HCT116 (cell line): Measurements from ENCODE around the gene EDN1. TPM values are rescaled to one million over a fixed set of nuclear protein-coding genes. Genes with fewer than 3 reads are reported as not detected.

Source experiments
- ATAC-seq: fragments of 200-7000 bp; cut with Tn5 transposase; 2 replicates; pipeline ENCODE4 v1.9.1; 2020; ENCODE audit warnings: mild to moderate bottlenecking, moderate library complexity
- BruUV-seq: library from RNA; stranded (reverse); fragments of 400-500 nt; replicated peaks from 2 replicates; lab custom pipeline; 2021; lab: Mats Ljungman, UMichigan
- CTCF ChIA-PET: fragments of 300-600 bp; sonication (Branson Sonifier 250); formaldehyde crosslinking; loops from one replicate; lab custom pipeline; 2021; ENCODE audit warnings: antibody characterized with exemption; lab: Charles Lee
- POLR2A ChIA-PET: fragments of 300-600, 350-600 bp; sonication (Branson Sonifier 250); formaldehyde crosslinking; loops from one replicate; lab custom pipeline; 2021; ENCODE audit warnings: antibody characterized with exemption; lab: Charles Lee
- RAD21 ChIA-PET, 2 experiments: fragments of 300-600 bp; sonication (Branson Sonifier 250); formaldehyde crosslinking; loops; one replicate each; lab custom pipeline; 2023; ENCODE audit warnings: low total read pairs in 2 of 2; ENCODE audit not compliant: uncharacterized antibody in 2 of 2, unreplicated experiment in 2 of 2, low non-redundant PET in 1 of 2; lab: Charles Lee
- DNase-seq: peaks from one replicate; pipeline ENCODE4 v3.0.0-alpha.2; 2010; ENCODE audit warnings: low read depth, low spot score
- H2AFZ ChIP-seq: fragments of 200-600 bp; shearing (Covaris generic), sonication (generic); 2 replicates; pipeline ENCODE4 v1.6.1; 2017; ENCODE audit warnings: low read depth, mixed run types, mixed read lengths, antibody characterized with exemption, low read length; ENCODE audit not compliant: poor library complexity, severe bottlenecking
- H3K27ac ChIP-seq: 2 replicates; pipeline ENCODE4 v1.5.1; 2012; ENCODE audit warnings: low read depth, low read length
- H3K27me3 ChIP-seq: fragments of 200-600 bp; sonication (generic); 2 replicates; pipeline ENCODE4 v1.6.1; 2016; ENCODE audit warnings: mixed run types, low read length, mixed read lengths; ENCODE audit not compliant: insufficient read depth
- H3K36me3 ChIP-seq, 2 experiments: fragments of 200-500 bp in 1 of 2; fragments of 200-600 bp in 1 of 2; sonication (Bioruptor generic) in 1 of 2; sonication (generic) in 1 of 2; 2 replicates each; pipeline versions ENCODE4 v1.5.1 to v1.6.1; 2014 to 2016; ENCODE audit warnings: low read length in 2 of 2, inconsistent platforms in 1 of 2, mixed read lengths in 1 of 2, mixed run types in 1 of 2; ENCODE audit not compliant: insufficient read depth in 2 of 2, control insufficient read depth in 1 of 2
- H3K4me1 ChIP-seq, 2 experiments: fragments of 200-600 bp in 1 of 2; sonication (generic) in 1 of 2; 2 replicates each; pipeline versions ENCODE4 v1.5.1 to v1.6.1; 2012 to 2017; ENCODE audit warnings: low read length in 2 of 2, inconsistent platforms in 1 of 2, mild to moderate bottlenecking in 1 of 2, mixed read lengths in 1 of 2, mixed run types in 1 of 2, moderate library complexity in 1 of 2; ENCODE audit not compliant: insufficient read depth in 2 of 2, control insufficient read depth in 1 of 2
- H3K4me2 ChIP-seq: fragments of 200-600 bp; sonication (generic); 2 replicates; pipeline ENCODE4 v1.6.1; 2017; ENCODE audit warnings: mixed run types, low read length, mixed read lengths
- H3K4me3 ChIP-seq, 2 experiments: fragments of 200-600 bp in 1 of 2; sonication (generic) in 1 of 2; replicated peaks in 1 of 2; 2 replicates each; pipeline ENCODE4 v1.5.1; 2011 to 2016; ENCODE audit warnings: low read length in 2 of 2, control low read depth in 1 of 2, low read depth in 1 of 2, mild to moderate bottlenecking in 1 of 2, mixed read lengths in 1 of 2, mixed run types in 1 of 2
- H3K79me2 ChIP-seq: fragments of 200-600 bp; sonication (generic); 2 replicates; pipeline ENCODE4 v1.6.1; 2017; ENCODE audit warnings: mild to moderate bottlenecking, mixed run types, low read length, moderate library complexity, mixed read lengths; ENCODE audit not compliant: insufficient read depth
- H3K9ac ChIP-seq: fragments of 200-600 bp; sonication (generic); 2 replicates; pipeline ENCODE4 v1.6.1; 2016; ENCODE audit warnings: low read length, mixed read lengths
- H3K9me2 ChIP-seq: fragments of 200-600 bp; sonication (generic), shearing (Covaris generic); 2 replicates; pipeline ENCODE4 v1.6.1; 2017; ENCODE audit warnings: mixed run types, mild to moderate bottlenecking, moderate library complexity; ENCODE audit not compliant: insufficient read depth
- H3K9me3 ChIP-seq, 2 experiments: fragments of 200-500 bp in 1 of 2; fragments of 200-600 bp in 1 of 2; sonication (Bioruptor generic) in 1 of 2; sonication (generic) in 1 of 2; 2 replicates each; pipeline ENCODE4 v1.6.1; 2014 to 2017; ENCODE audit warnings: low read length in 2 of 2, mixed read lengths in 2 of 2, inconsistent platforms in 1 of 2, low read depth in 1 of 2, mild to moderate bottlenecking in 1 of 2, mixed run types in 1 of 2, moderate library complexity in 1 of 2; ENCODE audit not compliant: control insufficient read depth in 1 of 2, insufficient read depth in 1 of 2
- H4K20me1 ChIP-seq: fragments of 200-600 bp; sonication (generic), shearing (Covaris generic); 2 replicates; pipeline ENCODE4 v1.6.1; 2017; ENCODE audit warnings: mixed run types, mild to moderate bottlenecking, moderate library complexity; ENCODE audit not compliant: insufficient read depth
- CBX3 ChIP-seq: IDR thresholded peaks from 2 replicates; pipeline ENCODE4 v1.6.1; 2012; ENCODE audit warnings: low read depth
- CEBPB ChIP-seq: IDR thresholded peaks from 2 replicates; pipeline ENCODE4 v1.6.1; 2012; ENCODE audit warnings: low read depth
- EGR1 ChIP-seq: IDR thresholded peaks from 2 replicates; pipeline ENCODE4 v1.6.1; 2012; ENCODE audit warnings: low read depth
- EZH2phosphoT487 ChIP-seq: fragments of 200-600 bp; IDR thresholded peaks from 2 replicates; pipeline ENCODE4 v1.6.1; 2018; ENCODE audit warnings: antibody characterized with exemption, borderline replicate concordance
- FOSL1 ChIP-seq: IDR thresholded peaks from 2 replicates; pipeline ENCODE4 v1.6.1; 2012; ENCODE audit warnings: low read depth
- JUND ChIP-seq: IDR thresholded peaks from 2 replicates; pipeline ENCODE4 v1.6.1; 2012
- POLR2AphosphoS5 ChIP-seq: IDR thresholded peaks from 2 replicates; pipeline ENCODE4 v1.6.1; 2011; ENCODE audit warnings: mild to moderate bottlenecking, low read depth, low read length, moderate library complexity
- SIN3A ChIP-seq: IDR thresholded peaks from 2 replicates; pipeline ENCODE4 v1.6.1; 2012; ENCODE audit warnings: low read depth
- SP1 ChIP-seq: IDR thresholded peaks from 2 replicates; pipeline ENCODE4 v1.6.1; 2012; ENCODE audit warnings: low read depth
- SRF ChIP-seq: IDR thresholded peaks from 2 replicates; pipeline ENCODE4 v1.6.1; 2012; ENCODE audit warnings: low read depth
- TCF7L2 ChIP-seq: IDR thresholded peaks from 2 replicates; pipeline ENCODE4 v1.7.0; 2011; ENCODE audit warnings: borderline replicate concordance, inconsistent platforms; ENCODE audit not compliant: insufficient read depth, insufficient read length; ENCODE audit errors: extremely low read depth
- YY1 ChIP-seq: IDR thresholded peaks from 2 replicates; pipeline ENCODE4 v1.6.1; 2011; ENCODE audit warnings: low read length, low read depth, moderate library complexity, mild to moderate bottlenecking; ENCODE audit not compliant: insufficient replicate concordance; ENCODE audit errors: extremely low read depth
- ZNF274 ChIP-seq: fragments of 200-500 bp; sonication (Bioruptor generic); IDR thresholded peaks from 2 replicates; pipeline ENCODE4 v1.6.1; 2014; ENCODE audit warnings: mild to moderate bottlenecking, low read depth, low read length, inconsistent platforms
- intact Hi-C: fragments of 100-400 bp; cut with micrococcal nuclease; formaldehyde crosslinking; loops from 2 replicates; pipeline ENCODE4 v1.10.0; 2022
- total RNA-seq: library from RNA; stranded (reverse); gene quantifications from one replicate; pipeline ENCODE4 v1.2.1, GENCODE V29; 2021; ENCODE audit not compliant: unreplicated experiment
- TF ChIP-seq, protein P1 (sequence below): IDR thresholded peaks from 2 replicates; pipeline ENCODE4 v1.6.1; 2012

EDN1 gene
- total RNA-seq, 1 experiment from 2014 or later, result 0.22 TPM

- ATAC-seq, result no peak
- Histone ChIP-seq H3K9ac (no peak overlapping the region), H3K9me2 (no peaks in the 10 kb centered on the region), H3K4me3 (no peak overlapping the region), H3K27me3 (no peaks in the 10 kb centered on the region), H2AFZ (no peak overlapping the region), H3K36me3 (no peaks in the 10 kb centered on the region), H3K79me2 (no peaks in the 10 kb centered on the region), H4K20me1 (no peaks in the 10 kb centered on the region), H3K9me3 (no peaks in the 10 kb centered on the region), H3K4me2 (no peak overlapping the region), H3K27ac (no peak overlapping the region), H3K4me1 (no peaks in the 10 kb centered on the region)
- ChIA-PET POLR2A (no interaction called here), CTCF (no interaction called here), RAD21 (no interaction called here)
- intact Hi-C loops, result no loop called here
- TF ChIP-seq EGR1, result no peak
- no peak for TF ChIP-seq SIN3A
- TF ChIP-seq FOSL1, result no peak
- no peak for TF ChIP-seq JUND
- TF ChIP-seq CEBPB, result no peak
- TF ChIP-seq TCF7L2, result no peak
- TF ChIP-seq SP1, result no peak
- TF ChIP-seq ZNF274, result no peak
- TF ChIP-seq CBX3, result no peak
- TF ChIP-seq EZH2phosphoT487, result no peak
- no peak for TF ChIP-seq YY1
- TF ChIP-seq, protein P1, sequence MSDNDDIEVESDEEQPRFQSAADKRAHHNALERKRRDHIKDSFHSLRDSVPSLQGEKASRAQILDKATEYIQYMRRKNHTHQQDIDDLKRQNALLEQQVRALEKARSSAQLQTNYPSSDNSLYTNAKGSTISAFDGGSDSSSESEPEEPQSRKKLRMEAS, result no peak
- TF ChIP-seq SRF, result no peak
- TF ChIP-seq POLR2AphosphoS5, result no peak
- DNase-seq, result no peak
- BruUV-seq, result no TSS peak
These were observed 31.5 kb upstream of the EDN1 start for GRCh38 chr6:12258591-12259075.
